Retinal pigment epithelial cell (primary cell): ENCODE measurements around the gene NR3C1.

ENCODE experiments used
- DNase-seq: peaks from one replicate; pipeline ENCODE4 v3.0.0-alpha.2; 2010; ENCODE audit warnings: low read depth
- H3K4me3 ChIP-seq: 2 replicates; pipeline ENCODE4 v1.5.1; 2011; ENCODE audit warnings: mild to moderate bottlenecking, low read length, control low read depth, moderate library complexity
- CTCF ChIP-seq: conservative IDR thresholded peaks from 2 replicates; pipeline ENCODE4 v1.5.1; 2011; ENCODE audit warnings: low read depth, low read length, control low read depth, inconsistent platforms

NR3C1 gene

GRCh38 chr5:143426437-143426991, 23.0 kb upstream of the NR3C1 start:
- H3K4me3 ChIP-seq = no peak overlapping the region
- no peak for DNase-seq
- TF ChIP-seq CTCF = no peak

- H3K4me3 ChIP-seq = no peak overlapping the region
- TF ChIP-seq CTCF = no peak
- DNase-seq = no peak
Observed at GRCh38 chr5:143425835-143426234, 22.3 kb upstream of the NR3C1 start.

GRCh38 chr5:143418140-143418866, 14.8 kb upstream of the NR3C1 start:
- no peak for DNase-seq
- no peak for TF ChIP-seq CTCF
- H3K4me3 ChIP-seq = no peak overlapping the region

GRCh38 chr5:143417503-143418139, 14.1 kb upstream of the NR3C1 start:
- no peak for TF ChIP-seq CTCF
- no peak for DNase-seq
- H3K4me3 ChIP-seq = no peak overlapping the region

- no peak for TF ChIP-seq CTCF
- DNase-seq = no peak
- no peak overlapping the region for H3K4me3 ChIP-seq
Observed at GRCh38 chr5:143416411-143416810, 12.9 kb upstream of the NR3C1 start.

GRCh38 chr5:143413958-143414669, 10.6 kb upstream of the NR3C1 start:
- H3K4me3 ChIP-seq = no peak overlapping the region
- no peak for TF ChIP-seq CTCF
- DNase-seq = no peak
